NCI-H748 treated with DMSO at 0.1 percent for 48 hours (cell line): ENCODE data around the gene SLC38A3.

ENCODE experiments used
- DNase-seq: peaks from one replicate; lab custom pipeline; 2025; lab: John Stamatoyannopoulos, UW

SLC38A3 gene

GRCh38 chr3:50204804-50205412, at the start of gene SLC38A3:
Gene SLC38A3 (plus strand): TSS chr3:50205271. CDS start chr3:50214200, 8,929 bp downstream.
- no peak for DNase-seq

- no peak for DNase-seq
These were observed 49.6 kb upstream of the SLC38A3 start for GRCh38 chr3:50155491-50155878.

GRCh38 chr3:50155891-50156290, 49.2 kb upstream of the SLC38A3 start:
- DNase-seq: no peak

- DNase-seq: no peak
These were observed 48.2 kb upstream of the SLC38A3 start for GRCh38 chr3:50156549-50157493.

GRCh38 chr3:50157827-50158529, 47.1 kb upstream of the SLC38A3 start:
- DNase-seq: no peak

- DNase-seq: no peak
These were observed 46.4 kb upstream of the SLC38A3 start for GRCh38 chr3:50158530-50159146.

GRCh38 chr3:50160561-50160983, 44.5 kb upstream of the SLC38A3 start:
- DNase-seq: no peak

GRCh38 chr3:50161320-50161719, 43.8 kb upstream of the SLC38A3 start:
- DNase-seq: no peak

GRCh38 chr3:50162034-50162883, 42.8 kb upstream of the SLC38A3 start:
- DNase-seq: no peak

GRCh38 chr3:50163572-50164455, 41.3 kb upstream of the SLC38A3 start:
- no peak for DNase-seq

- no peak for DNase-seq
These were observed 40.6 kb upstream of the SLC38A3 start for GRCh38 chr3:50164481-50164880.

GRCh38 chr3:50164984-50165909, 39.8 kb upstream of the SLC38A3 start:
- no peak for DNase-seq

- no peak for DNase-seq
These were observed 39.0 kb upstream of the SLC38A3 start for GRCh38 chr3:50165910-50166538.

- DNase-seq: no peak
These were observed 38.5 kb upstream of the SLC38A3 start for GRCh38 chr3:50166620-50167019.

GRCh38 chr3:50167069-50167840, 37.8 kb upstream of the SLC38A3 start:
- no peak for DNase-seq

- no peak for DNase-seq
These were observed 37.2 kb upstream of the SLC38A3 start for GRCh38 chr3:50167841-50168209.

GRCh38 chr3:50168388-50168787, 36.7 kb upstream of the SLC38A3 start:
- DNase-seq: no peak

GRCh38 chr3:50168791-50169190, 36.3 kb upstream of the SLC38A3 start:
- DNase-seq: no peak
